ENCODE results near the gene ZSWIM5.
"Not testable (repeated sequence)": the region's sequence is repeated elsewhere in the genome, so short reads cannot be mapped to it uniquely, and the experiment has no call there.

ZSWIM5 gene

GRCh38 chr1:45172764-45173163 lies 33.6 kb downstream of the ZSWIM5 start:
- no peak overlapping the region for H3K27ac Mint-ChIP-seq
- H3K4me3 Mint-ChIP-seq = no peak overlapping the region
- H3K36me3 Mint-ChIP-seq (ENCODE audit: low read depth) = no peaks in the 10 kb centered on the region
- no peak for DNase-seq
- no peaks in the 10 kb centered on the region for H3K4me1 Mint-ChIP-seq (ENCODE audit: low read depth)
- H3K9me3 Mint-ChIP-seq = no peaks in the 10 kb centered on the region
- no peaks in the 10 kb centered on the region for H3K27me3 Mint-ChIP-seq

- Mint-ChIP-seq H3K4me3 (no peak overlapping the region), H3K27me3 (no peaks in the 10 kb centered on the region), H3K4me1 (ENCODE audit: low read depth) (no peaks in the 10 kb centered on the region), H3K9me3 (no peaks in the 10 kb centered on the region), H3K27ac (no peak overlapping the region), H3K36me3 (ENCODE audit: low read depth) (no peaks in the 10 kb centered on the region)
- DNase-seq = no peak
Measured at GRCh38 chr1:45172005-45172404, 34.4 kb downstream of the ZSWIM5 start.

GRCh38 chr1:45171575-45171974 lies 34.8 kb downstream of the ZSWIM5 start:
- Mint-ChIP-seq H3K36me3 (ENCODE audit: low read depth) (no peaks in the 10 kb centered on the region), H3K9me3 (no peaks in the 10 kb centered on the region)

GRCh38 chr1:45170151-45170742 lies 36.2 kb downstream of the ZSWIM5 start:
- Mint-ChIP-seq H3K27me3 (no peaks in the 10 kb centered on the region), H3K4me3 (no peak overlapping the region), H3K9me3 (no peaks in the 10 kb centered on the region), H3K36me3 (ENCODE audit: low read depth) (no peaks in the 10 kb centered on the region), H3K4me1 (ENCODE audit: low read depth) (no peaks in the 10 kb centered on the region), H3K27ac (no peak overlapping the region)
- DNase-seq = no peak

More at GRCh38 chr1:45171575-45171974, 34.8 kb downstream of the ZSWIM5 start:
- Mint-ChIP-seq H3K4me3 (no peak overlapping the region), H3K27me3 (no peaks in the 10 kb centered on the region), H3K27ac (no peak overlapping the region), H3K4me1 (ENCODE audit: low read depth) (no peaks in the 10 kb centered on the region)
- DNase-seq = no peak

- DNase-seq = not testable (repeated sequence)
Measured at GRCh38 chr1:45167947-45168346, 38.5 kb downstream of the ZSWIM5 start.

DNA sequence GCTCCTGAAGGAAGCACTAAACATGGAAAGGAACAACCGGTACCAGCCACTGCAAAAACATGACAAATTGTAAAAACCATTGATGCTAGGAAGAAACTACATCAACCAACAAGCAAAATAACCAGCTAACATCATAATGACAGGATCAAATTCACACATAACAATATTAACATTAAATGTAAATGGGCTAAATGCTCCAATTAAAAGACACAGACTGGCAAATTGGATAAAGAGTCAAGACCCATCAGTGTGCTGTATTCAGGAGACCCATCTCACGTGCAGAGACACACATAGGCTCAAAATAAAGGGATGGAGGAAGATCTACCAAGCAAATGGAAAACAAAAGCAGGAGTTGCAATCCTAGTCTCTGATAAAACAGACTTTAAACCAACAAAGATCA lies 42.1 kb downstream of the ZSWIM5 start:
- H3K27ac Mint-ChIP-seq; H3K9me3 Mint-ChIP-seq; H3K4me3 Mint-ChIP-seq; H3K36me3 Mint-ChIP-seq (ENCODE audit: low read depth); DNase-seq; H3K27me3 Mint-ChIP-seq: not testable (repeated sequence)
- peaks cover 13% of the 10 kb centered on the region for H3K4me1 Mint-ChIP-seq (ENCODE audit: low read depth)

More at GRCh38 chr1:45167947-45168346, 38.5 kb downstream of the ZSWIM5 start:
- not testable (repeated sequence) for H3K4me3 Mint-ChIP-seq; H3K9me3 Mint-ChIP-seq; H3K36me3 Mint-ChIP-seq (ENCODE audit: low read depth); H3K4me1 Mint-ChIP-seq (ENCODE audit: low read depth); H3K27ac Mint-ChIP-seq; H3K27me3 Mint-ChIP-seq

DNA sequence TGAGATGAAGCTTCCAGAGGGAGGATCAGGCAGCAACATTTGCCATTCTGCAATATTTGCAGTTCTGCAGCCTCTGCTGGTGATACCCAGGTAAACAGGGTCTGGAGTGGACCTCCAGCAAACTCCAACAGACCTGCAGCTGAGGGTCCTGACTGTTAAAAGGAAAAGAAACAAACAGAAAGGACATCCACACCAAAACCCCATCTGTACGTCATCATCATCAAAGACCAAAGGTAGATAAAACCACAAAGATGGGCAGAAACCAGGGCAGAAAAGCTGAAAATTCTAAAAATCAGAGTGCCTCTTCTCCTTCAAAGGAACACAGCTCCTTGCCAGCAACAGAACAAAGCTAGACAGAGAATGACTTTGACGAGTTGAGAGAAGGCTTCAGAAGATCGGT lies 43.3 kb downstream of the ZSWIM5 start:
- H3K4me1 Mint-ChIP-seq (ENCODE audit: low read depth) = peaks cover 13% of the 10 kb centered on the region
- H3K9me3 Mint-ChIP-seq; DNase-seq; H3K4me3 Mint-ChIP-seq; H3K27me3 Mint-ChIP-seq; H3K27ac Mint-ChIP-seq; H3K36me3 Mint-ChIP-seq (ENCODE audit: low read depth): not testable (repeated sequence)

- H3K4me1 Mint-ChIP-seq (ENCODE audit: low read depth) = peaks cover 13% of the 10 kb centered on the region
- H3K9me3 Mint-ChIP-seq; H3K27ac Mint-ChIP-seq; H3K4me3 Mint-ChIP-seq; H3K36me3 Mint-ChIP-seq (ENCODE audit: low read depth); DNase-seq; H3K27me3 Mint-ChIP-seq: not testable (repeated sequence)
Measured at GRCh38 chr1:45162041-45163035, 44.1 kb downstream of the ZSWIM5 start.

DNA sequence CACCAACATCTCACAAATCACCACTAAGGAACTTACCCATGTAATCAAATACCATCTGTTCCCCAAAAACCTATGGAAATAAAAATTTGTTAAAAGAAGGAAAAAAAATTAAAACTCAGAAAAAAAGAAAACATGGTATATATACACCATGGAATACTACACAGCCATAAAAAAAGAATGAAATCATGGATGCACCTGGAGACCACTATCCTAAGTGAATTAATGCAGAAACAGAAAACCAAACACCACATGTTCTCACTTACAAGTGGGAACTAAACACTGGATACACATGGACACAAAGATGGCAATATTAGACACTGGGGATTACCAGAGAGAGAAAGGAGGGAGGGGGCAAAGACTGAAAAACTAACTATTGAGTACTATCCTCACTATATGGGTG lies 50.4 kb downstream of the ZSWIM5 start:
- Mint-ChIP-seq H3K4me1 (ENCODE audit: low read depth) (no peaks in the 10 kb centered on the region), H3K4me3 (no peak overlapping the region), H3K9me3 (no peaks in the 10 kb centered on the region), H3K36me3 (ENCODE audit: low read depth) (no peaks in the 10 kb centered on the region), H3K27me3 (no peaks in the 10 kb centered on the region), H3K27ac (no peak overlapping the region)
- no peak for DNase-seq

DNA sequence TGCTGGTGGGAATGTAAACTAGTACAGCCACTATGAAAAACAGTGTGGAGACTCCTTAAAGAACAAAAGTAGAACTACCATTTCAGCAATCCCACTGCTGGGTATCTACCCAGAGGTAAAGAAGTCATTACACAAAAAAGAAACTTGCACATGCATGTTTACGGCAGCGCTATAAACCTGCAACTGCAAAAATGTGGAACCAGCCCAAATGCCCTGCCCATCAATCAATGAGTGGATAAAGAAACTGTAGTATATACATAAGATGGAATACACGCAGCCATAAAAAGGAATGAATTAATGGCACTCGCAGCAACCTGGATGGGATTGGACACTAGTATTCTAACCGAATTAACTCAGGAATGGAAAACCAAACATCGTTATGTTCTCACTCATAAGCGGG lies 51.0 kb downstream of the ZSWIM5 start:
- H3K4me1 Mint-ChIP-seq (ENCODE audit: low read depth) = no peaks in the 10 kb centered on the region
- no peak overlapping the region for H3K27ac Mint-ChIP-seq
- no peaks in the 10 kb centered on the region for H3K27me3 Mint-ChIP-seq
- H3K36me3 Mint-ChIP-seq (ENCODE audit: low read depth) = no peaks in the 10 kb centered on the region
- no peak for DNase-seq
- H3K4me3 Mint-ChIP-seq = no peak overlapping the region
- no peaks in the 10 kb centered on the region for H3K9me3 Mint-ChIP-seq

DNA sequence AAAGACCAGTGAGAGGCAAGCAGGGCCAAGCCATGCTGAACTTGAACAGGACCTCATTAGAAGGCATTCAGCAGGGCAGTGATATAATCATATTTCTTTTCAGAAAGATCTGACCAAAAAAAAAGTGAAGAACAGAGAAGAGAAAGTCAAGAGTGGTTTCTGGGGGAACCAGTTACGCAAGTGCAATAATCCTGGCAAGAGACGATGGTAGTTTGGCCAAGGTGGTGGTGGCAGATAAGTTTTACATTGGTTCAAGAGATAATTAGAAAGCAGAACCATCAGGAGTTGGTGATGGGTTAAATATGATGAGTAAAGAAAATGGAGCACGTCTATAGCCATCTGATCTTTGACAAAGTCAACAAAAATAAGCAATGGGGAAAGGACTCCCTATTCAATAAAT lies 54.3 kb downstream of the ZSWIM5 start:
- Mint-ChIP-seq H3K4me1 (ENCODE audit: low read depth) (peaks cover 5% of the 10 kb centered on the region), H3K36me3 (ENCODE audit: low read depth) (no peaks in the 10 kb centered on the region), H3K9me3 (no peaks in the 10 kb centered on the region), H3K27ac (no peak overlapping the region), H3K27me3 (no peaks in the 10 kb centered on the region), H3K4me3 (no peak overlapping the region)
- no peak for DNase-seq

- Mint-ChIP-seq H3K27ac (no peak overlapping the region), H3K4me1 (ENCODE audit: low read depth) (peaks cover 8% of the 10 kb centered on the region), H3K4me3 (no peak overlapping the region), H3K36me3 (ENCODE audit: low read depth) (no peaks in the 10 kb centered on the region), H3K9me3 (no peaks in the 10 kb centered on the region), H3K27me3 (no peaks in the 10 kb centered on the region)
- no peak for DNase-seq
Measured at GRCh38 chr1:45148209-45148825, 58.1 kb downstream of the ZSWIM5 start.

GRCh38 chr1:45146833-45147232 lies 59.6 kb downstream of the ZSWIM5 start:
- Mint-ChIP-seq H3K4me3 (no peak overlapping the region), H3K36me3 (ENCODE audit: low read depth) (no peaks in the 10 kb centered on the region), H3K9me3 (no peaks in the 10 kb centered on the region), H3K27me3 (no peaks in the 10 kb centered on the region), H3K27ac (no peak overlapping the region), H3K4me1 (ENCODE audit: low read depth) (peaks cover 8% of the 10 kb centered on the region)
- no peak for DNase-seq

GRCh38 chr1:45141247-45142003 lies 65.0 kb downstream of the ZSWIM5 start:
- Mint-ChIP-seq H3K9me3 (no peaks in the 10 kb centered on the region), H3K4me1 (ENCODE audit: low read depth) (peaks cover 3% of the 10 kb centered on the region), H3K27me3 (no peaks in the 10 kb centered on the region), H3K27ac (no peak overlapping the region), H3K36me3 (ENCODE audit: low read depth) (no peaks in the 10 kb centered on the region), H3K4me3 (no peak overlapping the region)
- DNase-seq = no peak

All from activated T-cell treated with anti-CD3 and anti-CD28 coated beads, Interleukin-2, amount 50 U/mL, for 24 hours (primary cell).